ENCODE results near the gene WWC2.

WWC2 gene

DNA sequence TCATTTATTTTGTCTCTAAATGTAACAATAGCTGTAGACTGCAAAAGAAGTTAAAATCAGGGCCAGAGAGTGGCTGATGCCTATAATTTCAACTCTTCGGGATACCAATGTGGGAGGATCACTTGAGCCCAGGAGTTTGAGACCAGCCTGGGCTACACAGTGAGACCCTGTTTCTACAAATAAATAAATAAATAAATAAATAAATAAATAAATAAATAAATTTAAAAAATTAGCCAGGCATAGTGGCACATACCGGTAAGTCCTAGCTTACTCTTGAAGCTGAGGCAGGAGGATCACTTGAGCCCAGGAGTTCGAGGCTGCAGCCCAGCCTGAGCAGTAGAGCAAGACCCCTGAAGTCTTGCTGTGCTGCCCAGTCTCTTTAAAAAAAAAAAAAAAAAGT lies 79.1 kb downstream of the WWC2 start:
- Histone ChIP-seq H3K27ac (ENCODE audit: low read depth, low read length) (no peak overlapping the region), H3K4me1 (ENCODE audit: insufficient read depth, low read length) (peaks cover 24% of the 10 kb centered on the region), H3K9me3 (ENCODE audit: low read length) (no peaks in the 10 kb centered on the region), H3K4me3 (ENCODE audit: low read depth in 1 of 2, low read length in 2 of 2) (no peak overlapping the region), H3K9ac (ENCODE audit: low read length) (no peak overlapping the region), H3K27me3 (ENCODE audit: control insufficient read depth in 1 of 2, insufficient read depth in 2 of 2, low read length in 2 of 2) (no peaks in the 10 kb centered on the region), H3K36me3 (ENCODE audit: insufficient read depth, low read length) (no peaks in the 10 kb centered on the region)

DNA sequence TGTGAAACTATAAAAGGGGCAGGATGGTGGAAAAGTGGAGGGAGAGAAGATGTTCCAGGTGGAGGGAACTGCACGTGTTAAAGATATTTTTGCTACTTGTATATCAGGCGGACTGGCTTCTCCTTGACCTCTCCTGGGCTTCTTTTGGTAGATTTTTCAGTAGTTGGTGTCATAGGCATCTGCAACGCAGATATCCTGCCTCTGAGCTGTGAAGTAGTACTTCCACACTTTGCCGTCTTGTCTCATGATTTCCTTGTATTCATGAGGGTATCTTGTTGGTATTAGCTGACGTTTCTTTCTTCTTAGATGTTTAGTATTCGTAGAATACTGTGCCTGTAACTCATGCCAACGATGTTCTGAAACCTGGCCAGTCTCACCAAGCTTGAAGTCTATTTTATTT lies 81.0 kb downstream of the WWC2 start:
- Histone ChIP-seq H3K9me3 (ENCODE audit: low read length) (no peaks in the 10 kb centered on the region), H3K27ac (ENCODE audit: low read depth, low read length) (no peak overlapping the region), H3K4me1 (ENCODE audit: insufficient read depth, low read length) (peaks cover 20% of the 10 kb centered on the region), H3K36me3 (ENCODE audit: insufficient read depth, low read length) (no peaks in the 10 kb centered on the region), H3K9ac (ENCODE audit: low read length) (no peak overlapping the region), H3K27me3 (ENCODE audit: control insufficient read depth in 1 of 2, insufficient read depth in 2 of 2, low read length in 2 of 2) (no peaks in the 10 kb centered on the region), H3K4me3 (ENCODE audit: low read depth in 1 of 2, low read length in 2 of 2) (no peak overlapping the region)

GRCh38 chr4:183180621-183181020 lies 81.6 kb downstream of the WWC2 start:
- H3K9ac ChIP-seq (ENCODE audit: low read length) = no peak overlapping the region
- H3K27me3 ChIP-seq (ENCODE audit: control insufficient read depth in 1 of 2, insufficient read depth in 2 of 2, low read length in 2 of 2) = no peaks in the 10 kb centered on the region
- no peaks in the 10 kb centered on the region for H3K36me3 ChIP-seq (ENCODE audit: insufficient read depth, low read length)
- H3K27ac ChIP-seq (ENCODE audit: low read depth, low read length) = no peak overlapping the region
- no peak overlapping the region for H3K4me3 ChIP-seq (ENCODE audit: low read depth in 1 of 2, low read length in 2 of 2)
- peaks cover 17% of the 10 kb centered on the region for H3K4me1 ChIP-seq (ENCODE audit: insufficient read depth, low read length)
- no peaks in the 10 kb centered on the region for H3K9me3 ChIP-seq (ENCODE audit: low read length)

- Histone ChIP-seq H3K27ac (ENCODE audit: low read depth, low read length) (no peak overlapping the region), H3K4me3 (ENCODE audit: low read depth in 1 of 2, low read length in 2 of 2) (no peak overlapping the region), H3K27me3 (ENCODE audit: control insufficient read depth in 1 of 2, insufficient read depth in 2 of 2, low read length in 2 of 2) (no peaks in the 10 kb centered on the region), H3K9me3 (ENCODE audit: low read length) (no peaks in the 10 kb centered on the region), H3K4me1 (ENCODE audit: insufficient read depth, low read length) (peaks cover 12% of the 10 kb centered on the region), H3K9ac (ENCODE audit: low read length) (no peak overlapping the region), H3K36me3 (ENCODE audit: insufficient read depth, low read length) (no peaks in the 10 kb centered on the region)
Measured at GRCh38 chr4:183181081-183181480, 82.0 kb downstream of the WWC2 start.

DNA sequence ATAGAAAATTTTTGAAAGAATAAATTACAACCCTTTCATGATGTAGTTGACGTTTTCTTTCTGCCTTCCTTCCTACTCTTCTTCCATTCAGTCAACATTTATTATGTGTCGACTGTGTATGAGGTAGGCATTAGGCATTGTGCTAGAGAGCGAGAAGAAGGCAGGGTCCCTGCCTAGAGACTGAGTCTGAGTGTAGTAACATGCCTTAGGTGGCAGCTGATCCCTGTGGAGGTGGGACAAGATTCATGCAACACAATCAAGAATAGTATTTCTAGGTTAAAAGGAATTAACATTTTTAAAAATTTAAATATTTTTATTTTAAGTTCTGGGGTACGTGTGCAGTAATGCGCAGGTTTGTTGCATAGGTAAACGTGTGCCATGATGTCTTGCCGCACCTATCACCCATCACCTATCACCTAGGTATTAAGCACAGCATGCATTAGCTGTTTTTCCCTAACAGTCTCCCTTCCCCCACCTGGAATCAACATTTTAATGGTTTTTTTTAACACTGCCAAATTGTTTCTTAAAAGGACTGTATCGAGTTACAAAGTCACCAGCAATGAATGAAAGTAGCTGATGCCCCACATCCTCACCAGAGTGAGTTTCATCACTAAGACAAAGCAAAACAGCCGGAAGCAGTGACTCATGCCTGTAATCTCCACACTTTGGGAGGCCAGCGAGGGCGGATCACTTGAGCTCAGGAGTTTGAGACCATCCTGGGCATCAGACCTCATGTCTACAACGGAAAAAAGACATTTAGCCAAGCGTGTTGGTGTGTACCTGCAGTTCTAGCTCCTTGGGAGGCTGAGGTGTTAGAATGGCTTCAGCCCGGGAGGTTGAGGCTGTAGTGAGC lies 84.0 kb downstream of the WWC2 start:
- Histone ChIP-seq H3K27me3 (ENCODE audit: control insufficient read depth in 1 of 2, insufficient read depth in 2 of 2, low read length in 2 of 2) (no peaks in the 10 kb centered on the region), H3K36me3 (ENCODE audit: insufficient read depth, low read length) (no peaks in the 10 kb centered on the region), H3K9ac (ENCODE audit: low read length) (no peak overlapping the region), H3K9me3 (ENCODE audit: low read length) (no peaks in the 10 kb centered on the region), H3K4me3 (ENCODE audit: low read depth in 1 of 2, low read length in 2 of 2) (no peak overlapping the region), H3K4me1 (ENCODE audit: insufficient read depth, low read length) (no peaks in the 10 kb centered on the region), H3K27ac (ENCODE audit: low read depth, low read length) (no peak overlapping the region)

- Histone ChIP-seq H3K4me3 (ENCODE audit: low read depth in 1 of 2, low read length in 2 of 2) (no peak overlapping the region), H3K9ac (ENCODE audit: low read length) (no peak overlapping the region), H3K27me3 (ENCODE audit: control insufficient read depth in 1 of 2, insufficient read depth in 2 of 2, low read length in 2 of 2) (no peaks in the 10 kb centered on the region), H3K9me3 (ENCODE audit: low read length) (no peaks in the 10 kb centered on the region), H3K4me1 (ENCODE audit: insufficient read depth, low read length) (no peaks in the 10 kb centered on the region), H3K36me3 (ENCODE audit: insufficient read depth, low read length) (no peaks in the 10 kb centered on the region), H3K27ac (ENCODE audit: low read depth, low read length) (no peak overlapping the region)
Measured at GRCh38 chr4:183183906-183184535, 85.0 kb downstream of the WWC2 start.

DNA sequence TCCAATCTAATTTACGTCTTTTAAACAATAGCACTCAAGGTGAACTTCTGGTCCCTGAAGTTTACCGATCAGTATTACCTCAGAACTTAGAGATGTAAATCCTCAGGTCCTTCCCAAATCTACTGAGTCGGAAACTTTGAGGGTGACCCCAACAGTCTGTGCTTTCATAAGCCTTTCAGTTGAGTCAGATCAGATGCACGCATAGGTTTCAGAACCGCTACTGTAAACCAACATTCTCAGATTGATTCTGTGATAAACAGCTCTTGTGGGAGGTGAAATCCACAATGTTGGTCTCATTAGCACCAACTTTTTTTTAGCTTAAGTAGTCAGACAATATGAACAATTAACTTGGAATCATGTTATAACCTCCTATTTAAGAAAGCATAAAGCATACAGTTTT lies 86.0 kb downstream of the WWC2 start:
- H3K4me3 ChIP-seq (ENCODE audit: low read depth in 1 of 2, low read length in 2 of 2) = no peak overlapping the region
- H3K9me3 ChIP-seq (ENCODE audit: low read length) = no peaks in the 10 kb centered on the region
- no peaks in the 10 kb centered on the region for H3K27me3 ChIP-seq (ENCODE audit: control insufficient read depth in 1 of 2, insufficient read depth in 2 of 2, low read length in 2 of 2)
- H3K4me1 ChIP-seq (ENCODE audit: insufficient read depth, low read length) = no peaks in the 10 kb centered on the region
- no peak overlapping the region for H3K9ac ChIP-seq (ENCODE audit: low read length)
- H3K36me3 ChIP-seq (ENCODE audit: insufficient read depth, low read length) = no peaks in the 10 kb centered on the region
- H3K27ac ChIP-seq (ENCODE audit: low read depth, low read length) = no peak overlapping the region

DNA sequence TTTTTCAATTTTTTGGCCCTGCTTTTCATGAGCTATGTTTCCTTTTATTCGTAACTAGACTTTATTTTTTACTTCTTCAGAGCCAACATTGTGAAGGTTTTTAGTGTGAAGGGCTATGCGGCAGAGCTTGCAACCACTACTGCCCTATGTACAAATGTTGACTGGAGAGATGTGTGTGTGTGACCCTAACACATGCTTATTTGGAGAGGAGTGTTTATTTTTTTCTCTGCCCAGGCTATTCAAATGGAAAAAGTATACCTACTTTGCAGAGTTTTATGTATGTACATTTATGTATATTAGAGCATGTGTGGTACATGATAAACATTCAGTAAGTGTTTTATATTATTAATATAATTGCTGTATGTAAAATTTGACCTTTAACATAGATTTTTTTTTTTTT lies 86.5 kb downstream of the WWC2 start:
- Histone ChIP-seq H3K4me1 (ENCODE audit: insufficient read depth, low read length) (no peaks in the 10 kb centered on the region), H3K27ac (ENCODE audit: low read depth, low read length) (no peak overlapping the region), H3K36me3 (ENCODE audit: insufficient read depth, low read length) (no peaks in the 10 kb centered on the region), H3K27me3 (ENCODE audit: control insufficient read depth in 1 of 2, insufficient read depth in 2 of 2, low read length in 2 of 2) (no peaks in the 10 kb centered on the region), H3K9me3 (ENCODE audit: low read length) (no peaks in the 10 kb centered on the region), H3K9ac (ENCODE audit: low read length) (no peak overlapping the region), H3K4me3 (ENCODE audit: low read depth in 1 of 2, low read length in 2 of 2) (no peak overlapping the region)

DNA sequence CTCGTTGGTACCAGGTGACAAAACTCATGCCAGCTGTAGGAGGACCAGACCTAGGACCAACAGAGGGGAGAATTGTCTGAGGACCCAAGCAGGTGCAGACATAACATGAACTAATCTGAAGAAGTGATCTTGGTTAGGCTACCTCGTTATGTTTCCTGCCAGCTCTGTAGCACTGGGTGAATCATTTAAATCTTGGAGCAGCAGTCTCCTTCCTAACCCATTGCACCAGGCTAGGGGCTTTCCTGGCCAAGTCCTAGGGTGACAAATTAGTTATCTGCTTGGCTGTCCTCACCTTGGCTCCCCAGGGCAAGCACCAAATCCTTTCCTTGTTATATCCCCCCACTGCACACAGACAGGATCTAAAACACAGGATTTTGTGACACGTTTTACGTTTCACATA lies 87.8 kb downstream of the WWC2 start:
- H3K27ac ChIP-seq (ENCODE audit: low read depth, low read length) = no peak overlapping the region
- H3K4me3 ChIP-seq (ENCODE audit: low read depth in 1 of 2, low read length in 2 of 2) = no peak overlapping the region
- peaks cover under 1% of the 10 kb centered on the region for H3K4me1 ChIP-seq (ENCODE audit: insufficient read depth, low read length)

DNA sequence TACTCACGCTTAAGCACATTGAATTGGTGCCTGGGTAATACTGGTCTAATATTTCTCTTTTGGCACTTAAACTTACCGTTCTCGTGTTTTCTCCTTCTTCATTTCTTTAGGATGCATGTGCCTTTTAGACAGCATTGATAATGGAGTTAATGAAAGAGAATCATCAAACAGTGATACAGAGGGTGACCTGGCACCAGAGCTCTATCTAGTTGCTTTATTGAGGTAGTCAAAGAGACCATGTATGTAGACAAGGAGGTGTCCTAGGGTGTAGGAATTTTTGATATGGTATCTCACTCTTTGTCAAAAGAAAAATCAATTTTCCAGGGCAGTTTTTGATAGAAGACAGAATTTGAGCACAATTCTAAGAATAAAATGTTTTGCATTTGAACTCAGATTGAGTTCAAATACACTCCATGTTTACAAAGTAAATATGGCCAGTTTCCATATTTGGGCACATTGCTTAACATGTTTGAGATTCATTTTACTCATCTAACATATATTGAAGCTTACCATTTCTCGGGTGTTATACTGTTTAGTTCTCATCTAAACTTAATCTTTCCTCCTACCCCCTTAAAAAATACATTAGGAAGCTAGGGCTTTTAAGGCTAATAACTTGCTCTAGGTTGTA lies 92.0 kb downstream of the WWC2 start:
- Histone ChIP-seq H3K27ac (ENCODE audit: low read depth, low read length) (no peak overlapping the region), H3K4me1 (ENCODE audit: insufficient read depth, low read length) (peaks cover 8% of the 10 kb centered on the region), H3K4me3 (ENCODE audit: low read depth in 1 of 2, low read length in 2 of 2) (no peak overlapping the region)

More for the DNA sequence above, 87.8 kb downstream of the WWC2 start:
- no peaks in the 10 kb centered on the region for H3K27me3 ChIP-seq (ENCODE audit: control insufficient read depth in 1 of 2, insufficient read depth in 2 of 2, low read length in 2 of 2)
- H3K36me3 ChIP-seq (ENCODE audit: insufficient read depth, low read length) = no peaks in the 10 kb centered on the region
- no peaks in the 10 kb centered on the region for H3K9me3 ChIP-seq (ENCODE audit: low read length)
- no peak overlapping the region for H3K9ac ChIP-seq (ENCODE audit: low read length)

GRCh38 chr4:183191630-183192029 lies 92.6 kb downstream of the WWC2 start:
- H3K4me3 ChIP-seq (ENCODE audit: low read depth in 1 of 2, low read length in 2 of 2) = no peak overlapping the region
- H3K9ac ChIP-seq (ENCODE audit: low read length) = no peak overlapping the region
- H3K9me3 ChIP-seq (ENCODE audit: low read length) = no peaks in the 10 kb centered on the region

More for the DNA sequence above, 92.0 kb downstream of the WWC2 start:
- Histone ChIP-seq H3K36me3 (ENCODE audit: insufficient read depth, low read length) (peaks cover 2% of the 10 kb centered on the region), H3K9ac (ENCODE audit: low read length) (no peak overlapping the region), H3K27me3 (ENCODE audit: control insufficient read depth in 1 of 2, insufficient read depth in 2 of 2, low read length in 2 of 2) (no peaks in the 10 kb centered on the region), H3K9me3 (ENCODE audit: low read length) (no peaks in the 10 kb centered on the region)

More at GRCh38 chr4:183191630-183192029, 92.6 kb downstream of the WWC2 start:
- no peaks in the 10 kb centered on the region for H3K27me3 ChIP-seq (ENCODE audit: control insufficient read depth in 1 of 2, insufficient read depth in 2 of 2, low read length in 2 of 2)
- peaks cover 8% of the 10 kb centered on the region for H3K4me1 ChIP-seq (ENCODE audit: insufficient read depth, low read length)
- peaks cover 8% of the 10 kb centered on the region for H3K36me3 ChIP-seq (ENCODE audit: insufficient read depth, low read length)
- no peak overlapping the region for H3K27ac ChIP-seq (ENCODE audit: low read depth, low read length)

Measured in muscle layer of colon (tissue), 2 donors.